GM19455 (cell line): ENCODE measurements around the gene LTBP4.
"Not testable (repeated sequence)": the region's sequence is repeated elsewhere in the genome, so short reads cannot be mapped to it uniquely, and the experiment has no call there.

Source experiments
- ATAC-seq: cut with Tn5 transposase; IDR thresholded peaks from one replicate; pipeline ENCODE4 v1.9.1; 2021; ENCODE audit not compliant: unreplicated experiment

The LTBP4 gene

DNA sequence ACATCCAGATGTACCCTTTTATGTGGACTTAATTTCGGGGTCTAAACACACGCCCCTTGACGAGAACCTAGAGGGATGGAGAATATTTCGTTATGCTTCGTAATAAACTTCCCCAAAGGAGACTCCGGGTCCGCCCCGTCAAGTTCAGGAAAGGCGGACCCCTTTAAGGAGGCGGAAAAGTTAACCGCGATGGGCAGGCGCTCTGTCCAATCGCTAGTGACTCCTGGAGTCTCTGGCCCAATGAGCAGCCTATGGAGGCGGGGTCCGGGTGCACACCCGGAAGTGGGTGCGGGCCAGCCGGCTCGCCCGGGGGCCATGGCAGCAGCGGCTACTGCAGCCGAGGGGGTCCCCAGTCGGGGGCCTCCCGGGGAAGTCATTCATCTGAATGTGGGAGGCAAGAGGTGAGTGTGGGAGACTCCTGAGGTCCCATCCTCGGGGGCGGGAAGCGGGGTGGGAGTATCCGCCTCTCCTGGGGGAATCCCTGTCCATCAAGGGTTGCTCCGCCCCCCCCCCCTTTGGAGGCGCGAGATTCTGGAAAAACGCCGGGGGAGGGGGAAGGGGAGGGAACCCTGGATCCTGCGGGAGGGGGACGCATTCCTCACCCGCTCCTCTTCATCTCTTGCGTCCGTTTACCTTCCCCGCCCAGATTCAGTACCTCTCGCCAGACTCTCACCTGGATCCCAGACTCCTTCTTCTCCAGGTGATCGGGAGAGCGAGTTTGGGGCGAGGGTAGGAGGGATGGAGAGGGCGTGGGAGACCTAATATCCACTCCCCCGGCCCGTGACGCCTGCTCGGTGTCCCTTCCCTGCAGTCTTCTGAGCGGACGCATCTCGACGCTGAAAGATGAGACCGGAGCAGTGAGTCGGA lies 24.4 kb upstream of the LTBP4 start, which contains the start of gene SHKBP1:
TSS of gene SHKBP1 (plus strand) at position 289 of the 867 bp plus-strand sequence. CDS start at position 316, 27 bp downstream.
- peak; percentile 84 for ATAC-seq

DNA sequence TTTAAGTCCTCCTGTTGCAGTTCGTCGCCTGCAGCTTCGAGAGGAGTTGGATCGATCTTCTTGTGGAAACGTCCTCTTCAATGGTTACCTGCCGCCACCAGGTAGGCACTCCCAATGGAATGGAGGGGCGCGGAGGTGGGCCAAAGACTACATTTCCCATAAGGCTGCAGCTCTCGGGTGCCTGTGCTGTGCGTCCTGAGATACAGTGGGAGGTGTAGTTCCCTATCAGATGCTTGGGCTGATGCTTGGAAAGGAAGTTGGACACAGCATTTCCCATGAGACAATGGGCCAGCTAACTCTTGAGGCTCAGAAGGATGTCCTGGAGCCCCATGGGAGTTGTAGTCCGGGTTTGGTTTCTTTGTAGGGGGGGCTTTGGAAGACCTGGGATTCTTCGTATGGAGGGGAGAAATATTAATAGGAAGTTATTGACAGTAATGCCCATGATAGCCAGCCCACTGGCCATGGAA lies 22.7 kb upstream of the LTBP4 start:
- ATAC-seq = no peak

- ATAC-seq = no peak
Observed at GRCh38 chr19:40580619-40581018, 20.6 kb upstream of the LTBP4 start.

DNA sequence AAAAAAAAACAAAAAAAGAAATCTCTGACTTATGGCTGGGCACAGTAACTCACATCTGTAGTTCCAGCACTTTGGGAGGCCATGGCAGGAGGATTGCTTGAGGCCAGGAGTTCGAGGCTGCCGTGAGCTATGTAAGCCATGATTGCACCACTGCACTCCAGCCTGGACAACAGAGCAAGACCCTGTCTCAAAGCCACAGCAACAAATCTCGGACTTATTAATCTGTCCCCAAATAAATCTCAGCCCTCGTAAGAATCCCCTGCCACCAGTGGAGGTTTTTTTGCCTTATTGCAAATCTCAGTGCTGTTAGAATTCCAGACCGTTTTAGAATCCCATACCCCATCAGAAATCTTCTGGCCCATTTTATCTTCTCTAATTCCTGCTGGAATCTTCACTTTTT lies 19.6 kb upstream of the LTBP4 start:
- no peak for ATAC-seq

DNA sequence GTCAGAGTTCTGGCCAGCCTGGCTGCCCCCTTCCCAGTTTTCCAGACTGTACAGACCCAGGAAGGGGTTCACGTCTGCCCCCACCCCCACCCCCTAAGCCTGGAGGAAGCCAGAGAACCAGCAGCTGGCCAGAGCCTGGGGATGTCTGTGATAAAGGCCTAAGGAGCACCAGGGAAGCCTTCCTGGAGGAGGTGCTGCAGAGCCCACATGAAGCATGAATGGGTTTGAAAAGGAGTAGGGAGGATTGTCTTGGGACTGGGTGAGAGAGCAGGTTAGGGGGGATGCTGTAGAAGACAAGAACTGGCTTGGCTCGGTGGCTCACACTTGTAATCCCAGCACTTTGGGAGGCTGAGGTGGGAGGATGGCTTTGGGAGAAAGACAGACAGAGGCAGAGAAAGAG lies 18.7 kb upstream of the LTBP4 start:
- no peak for ATAC-seq

GRCh38 chr19:40583283-40583682 lies 17.9 kb upstream of the LTBP4 start:
- ATAC-seq = no peak

- ATAC-seq = no peak
Observed at GRCh38 chr19:40584007-40584406, 17.2 kb upstream of the LTBP4 start.

DNA sequence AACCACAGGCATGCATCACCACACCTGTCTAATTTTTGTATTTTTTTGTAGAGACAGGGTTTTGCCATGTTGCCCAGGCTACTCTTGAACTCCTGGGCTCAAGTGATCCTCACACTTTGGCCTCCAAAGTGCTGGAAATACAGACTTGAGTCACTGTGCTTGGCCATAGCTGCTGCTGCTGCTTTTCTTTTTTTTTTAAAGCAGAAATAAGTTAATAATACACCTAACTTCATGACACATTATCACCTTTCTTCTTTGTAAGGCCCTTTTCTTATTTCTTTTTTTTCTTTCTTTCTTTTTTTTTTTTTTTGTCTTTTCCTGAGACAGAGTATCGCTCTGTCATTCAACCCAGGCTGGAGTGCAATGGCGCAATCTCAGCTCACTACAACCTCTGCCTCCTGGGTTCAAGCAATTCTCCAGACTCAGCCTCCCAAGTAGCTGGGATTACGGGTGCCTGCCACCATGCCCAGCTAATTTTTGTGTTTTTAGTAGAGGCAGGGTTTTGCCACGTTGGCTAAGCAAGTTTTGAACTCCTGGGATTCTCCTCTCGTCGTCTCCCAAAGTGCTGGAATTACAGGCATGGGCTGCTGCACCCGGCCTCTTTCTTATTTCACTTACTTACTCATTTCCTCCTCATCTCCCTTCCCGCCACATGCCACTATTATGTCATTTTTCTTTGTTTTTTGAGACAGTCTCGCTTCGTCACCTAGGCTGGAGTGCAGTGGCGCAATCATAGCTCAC lies 15.8 kb upstream of the LTBP4 start:
- no peak for ATAC-seq

DNA sequence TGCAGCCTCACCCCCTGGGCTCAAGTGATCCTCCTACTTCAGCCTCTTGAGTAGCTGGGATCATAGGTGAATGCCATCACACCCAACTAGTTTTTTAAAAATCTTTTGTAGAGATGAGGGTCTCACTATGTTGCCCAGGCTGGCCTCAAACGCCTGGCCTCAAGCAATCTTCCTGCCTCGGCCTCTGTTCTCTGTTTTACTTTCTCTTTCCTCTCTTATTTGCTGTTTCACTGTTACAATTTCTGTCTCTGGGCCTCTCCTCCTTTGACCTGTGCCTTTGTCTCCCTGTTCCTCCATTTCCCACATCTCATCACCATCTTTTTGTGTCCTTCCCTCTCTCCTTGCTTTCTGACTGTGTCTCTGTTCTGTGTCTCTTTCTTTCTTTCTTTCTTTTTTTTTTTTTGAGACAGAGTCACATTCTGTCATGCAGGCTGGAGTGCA lies 15.2 kb upstream of the LTBP4 start:
- ATAC-seq = no peak

GRCh38 chr19:40586611-40587010 lies 14.6 kb upstream of the LTBP4 start:
- no peak for ATAC-seq

DNA sequence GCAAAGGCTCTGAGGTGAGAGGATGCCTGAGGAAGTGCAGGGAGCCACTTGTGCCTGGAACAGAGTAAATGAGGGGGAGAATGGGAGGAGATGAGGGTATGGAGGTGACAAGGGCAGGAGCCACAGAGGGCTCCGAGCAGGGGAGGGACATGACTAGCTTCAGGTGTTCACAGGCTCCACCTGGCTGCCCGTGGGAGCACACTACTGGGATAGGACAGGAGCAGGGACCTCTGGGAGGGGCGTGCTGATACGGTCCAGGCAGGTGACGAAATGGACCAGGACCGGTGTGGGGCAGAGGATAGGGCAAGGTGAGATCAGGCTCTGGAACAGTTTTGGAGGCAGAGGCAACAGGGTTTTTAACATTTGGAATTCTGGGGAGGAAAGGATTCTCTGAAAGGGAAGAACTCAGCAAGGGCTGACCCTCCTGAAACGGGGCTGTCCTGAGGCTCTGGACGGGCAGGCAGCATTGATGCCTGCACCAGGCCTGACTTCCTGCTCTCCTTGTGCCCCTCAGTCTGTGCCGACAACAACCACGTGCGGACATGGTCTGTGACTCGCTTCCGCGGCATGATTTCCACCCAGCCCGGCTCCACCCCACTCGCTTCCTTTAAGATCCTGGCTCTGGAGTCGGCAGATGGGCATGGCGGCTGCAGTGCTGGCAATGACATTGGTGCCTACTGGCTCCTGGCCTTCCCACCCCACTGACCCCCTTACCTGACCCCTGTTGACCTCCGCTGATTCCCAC lies 12.9 kb upstream of the LTBP4 start:
- ATAC-seq = no peak

GRCh38 chr19:40588926-40589569 lies 12.1 kb upstream of the LTBP4 start:
- no peak for ATAC-seq

DNA sequence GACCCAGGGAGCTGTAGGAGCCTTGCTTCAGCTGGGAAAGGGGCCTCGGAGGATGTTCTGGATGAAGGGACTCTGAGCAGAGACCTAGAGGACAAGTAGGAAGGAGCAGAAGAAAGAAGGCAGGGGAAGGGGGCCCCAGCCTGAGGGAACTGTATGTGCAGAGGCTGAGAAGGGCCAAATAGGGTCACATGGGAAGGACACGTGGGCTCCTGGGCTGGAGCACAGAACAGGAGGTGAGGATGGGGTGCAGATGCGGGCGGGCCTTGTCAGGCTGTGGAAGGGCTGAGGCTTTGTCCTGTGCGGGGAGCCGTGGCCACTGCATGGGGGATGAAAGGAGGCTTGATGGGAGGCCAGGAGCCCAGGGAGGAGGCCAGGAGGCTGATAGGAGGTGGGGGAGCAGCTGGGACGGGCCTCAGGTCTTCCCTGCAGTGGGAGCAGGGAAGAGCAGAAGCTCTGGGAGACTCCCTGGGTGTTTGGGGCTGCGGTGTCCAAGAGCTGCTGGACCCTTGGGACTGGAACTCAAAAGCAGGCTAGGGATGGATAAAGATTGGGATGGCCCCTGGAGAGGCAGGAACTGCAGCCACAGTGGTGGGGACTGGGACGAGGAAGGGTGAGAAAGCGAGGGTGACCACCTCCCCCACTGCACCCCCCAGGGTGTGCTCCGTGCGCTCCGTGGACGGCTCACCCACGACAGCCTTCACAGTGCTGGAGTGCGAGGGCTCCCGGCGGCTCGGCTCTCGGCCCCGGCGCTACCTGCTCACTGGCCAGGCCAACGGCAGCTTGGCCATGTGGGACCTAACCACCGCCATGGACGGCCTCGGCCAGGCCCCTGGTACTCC lies 11.4 kb upstream of the LTBP4 start:
- no peak for ATAC-seq

- no peak for ATAC-seq
Observed at GRCh38 chr19:40590464-40591265, 10.5 kb upstream of the LTBP4 start.

DNA sequence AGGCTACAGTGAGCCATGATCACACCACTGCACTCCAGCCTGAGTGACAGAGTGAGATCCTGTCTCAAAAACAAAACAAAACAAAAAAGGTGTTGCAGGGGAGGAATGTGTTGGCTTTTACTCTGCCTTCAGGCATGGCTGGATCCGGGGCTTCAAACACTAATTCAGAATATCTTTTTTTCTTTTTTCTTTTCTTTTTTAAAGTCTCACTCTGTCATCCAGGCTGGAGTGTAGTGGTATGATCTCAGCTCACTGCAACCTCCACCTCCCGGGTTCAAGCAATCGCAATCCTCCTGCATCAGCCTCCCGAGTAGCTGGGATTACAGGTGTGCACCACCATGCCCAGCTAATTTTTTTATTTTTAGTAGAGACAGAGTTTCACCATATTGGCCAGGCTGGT lies 9.4 kb upstream of the LTBP4 start:
- ATAC-seq = not testable (repeated sequence)

GRCh38 chr19:40592170-40592569 lies 9.0 kb upstream of the LTBP4 start:
- no peak for ATAC-seq

DNA sequence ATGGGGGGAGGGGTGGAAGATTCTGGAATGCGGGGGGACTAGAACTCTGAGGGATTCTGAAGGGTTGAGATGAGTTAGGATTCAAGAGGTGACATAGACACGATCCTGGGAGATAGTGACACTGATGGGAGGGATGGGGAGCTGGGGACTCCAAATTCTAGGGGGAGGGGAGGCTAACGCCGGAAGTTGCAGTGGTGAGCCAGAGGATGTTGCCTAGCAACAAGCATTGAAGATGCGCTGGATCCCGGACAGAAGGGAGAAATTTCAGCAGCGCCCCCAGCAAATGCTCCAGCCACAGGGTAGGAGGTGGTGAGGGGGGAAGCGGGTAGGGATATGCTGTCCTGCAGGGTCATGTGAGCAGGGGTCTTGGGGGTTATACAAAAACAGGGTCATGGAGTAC lies 6.9 kb upstream of the LTBP4 start:
- no peak for ATAC-seq

DNA sequence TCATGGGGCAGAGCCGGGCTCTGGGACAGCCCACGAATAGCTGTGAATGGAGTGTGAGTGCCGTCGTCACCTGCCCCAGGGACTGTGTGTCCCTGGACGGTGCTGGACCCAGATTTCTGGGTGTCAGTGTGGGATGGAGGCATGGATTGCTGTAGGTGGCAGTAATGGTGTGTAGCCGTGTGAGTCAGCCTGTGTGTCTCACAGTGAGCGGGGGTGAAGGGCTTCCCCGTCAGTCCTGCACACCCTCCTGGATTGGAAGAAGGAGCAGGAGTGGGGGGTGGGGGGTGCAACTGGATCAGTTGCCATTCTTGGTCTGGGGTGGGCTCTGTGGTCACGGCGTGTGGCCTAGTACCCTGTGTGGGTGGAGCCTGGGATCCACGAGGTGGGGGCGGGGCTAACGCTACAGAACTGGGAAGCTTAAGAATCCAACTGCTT lies 6.5 kb upstream of the LTBP4 start:
- ATAC-seq = no peak
